ENCODE measurements around the gene STX17. TPM values are rescaled to one million over a fixed set of nuclear protein-coding genes. Genes with fewer than 3 reads are reported as not detected.

The STX17 gene
- total RNA-seq, 1 donor from 2014 or later: 29.0 TPM

DNA sequence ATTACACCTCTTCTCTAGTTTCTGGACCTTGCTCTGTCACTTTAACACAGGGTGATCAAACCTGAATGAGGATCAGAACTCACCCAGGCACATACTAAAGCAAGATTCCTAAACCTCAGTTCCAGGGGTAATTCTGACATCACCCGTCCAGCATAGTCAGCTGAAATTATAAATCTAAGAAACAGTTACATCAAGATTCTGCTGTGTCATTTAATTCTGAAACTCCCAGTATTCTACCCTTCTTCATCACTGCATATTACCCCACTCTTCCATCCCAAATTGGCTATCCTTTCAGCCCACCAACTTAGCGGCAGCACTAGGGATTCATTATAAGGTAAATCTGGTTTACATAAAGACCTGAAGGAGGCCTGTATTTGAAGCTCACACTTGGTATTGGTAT is 64.0 kb downstream of the STX17 start:
- no peaks in the 10 kb centered on the region for H3K9me3 Mint-ChIP-seq (ENCODE audit: unreplicated experiment)
- H3K4me1 Mint-ChIP-seq (ENCODE audit: unreplicated experiment): peaks cover 4% of the 10 kb centered on the region
- no peak overlapping the region for H3K27ac Mint-ChIP-seq (ENCODE audit: unreplicated experiment)
- DNase-seq (ENCODE audit: extremely low spot score, unreplicated experiment): no peak
- no peaks in the 10 kb centered on the region for H3K27me3 Mint-ChIP-seq (ENCODE audit: unreplicated experiment)
- no peak overlapping the region for H3K4me3 Mint-ChIP-seq (ENCODE audit: unreplicated experiment)
- no peak for TF ChIP-seq CTCF (IDR thresholded peaks at IDR 0.05)
- H3K36me3 Mint-ChIP-seq (ENCODE audit: unreplicated experiment): peaks cover 43% of the 10 kb centered on the region

- DNase-seq (ENCODE audit: extremely low spot score, unreplicated experiment): no peak
- TF ChIP-seq CTCF (IDR thresholded peaks at IDR 0.05): no peak
- no peak overlapping the region for H3K27ac Mint-ChIP-seq (ENCODE audit: unreplicated experiment)
- H3K27me3 Mint-ChIP-seq (ENCODE audit: unreplicated experiment): no peaks in the 10 kb centered on the region
- H3K4me1 Mint-ChIP-seq (ENCODE audit: unreplicated experiment): peaks cover 4% of the 10 kb centered on the region
- H3K4me3 Mint-ChIP-seq (ENCODE audit: unreplicated experiment): no peak overlapping the region
- H3K36me3 Mint-ChIP-seq (ENCODE audit: unreplicated experiment): peaks cover 43% of the 10 kb centered on the region
- no peaks in the 10 kb centered on the region for H3K9me3 Mint-ChIP-seq (ENCODE audit: unreplicated experiment)
These were observed 65.0 kb downstream of the STX17 start for GRCh38 chr9:99971410-99971809.

DNA sequence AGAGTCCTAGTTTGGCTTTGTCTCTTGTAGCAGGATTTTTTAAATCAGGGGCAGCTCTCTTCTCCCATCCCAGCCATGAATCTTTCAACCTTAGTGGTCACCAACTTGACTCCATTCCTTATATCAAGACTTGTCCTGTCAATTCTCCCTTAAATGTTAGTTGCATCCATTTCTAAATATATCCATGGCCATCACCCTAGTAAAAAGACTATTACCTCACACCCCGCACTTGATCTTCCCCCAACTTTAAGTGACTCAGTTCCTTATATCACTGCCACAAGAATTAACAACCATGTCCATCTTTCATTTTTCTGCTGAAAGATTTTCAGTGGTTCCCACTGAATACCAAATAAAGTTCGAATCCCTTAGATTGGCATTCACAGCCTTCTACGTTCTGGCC is 67.0 kb downstream of the STX17 start:
- Mint-ChIP-seq H3K9me3 (ENCODE audit: unreplicated experiment) (no peaks in the 10 kb centered on the region), H3K27me3 (ENCODE audit: unreplicated experiment) (no peaks in the 10 kb centered on the region), H3K4me1 (ENCODE audit: unreplicated experiment) (no peaks in the 10 kb centered on the region), H3K27ac (ENCODE audit: unreplicated experiment) (no peak overlapping the region), H3K36me3 (ENCODE audit: unreplicated experiment) (peaks cover 39% of the 10 kb centered on the region), H3K4me3 (ENCODE audit: unreplicated experiment) (no peak overlapping the region)
- TF ChIP-seq CTCF (IDR thresholded peaks at IDR 0.05): no peak
- no peak for DNase-seq (ENCODE audit: extremely low spot score, unreplicated experiment)

GRCh38 chr9:99977033-99977792 is 70.8 kb downstream of the STX17 start:
- Mint-ChIP-seq H3K36me3 (ENCODE audit: unreplicated experiment) (peaks cover 20% of the 10 kb centered on the region), H3K4me1 (ENCODE audit: unreplicated experiment) (no peaks in the 10 kb centered on the region), H3K27me3 (ENCODE audit: unreplicated experiment) (no peaks in the 10 kb centered on the region), H3K9me3 (ENCODE audit: unreplicated experiment) (no peaks in the 10 kb centered on the region), H3K4me3 (ENCODE audit: unreplicated experiment) (no peak overlapping the region), H3K27ac (ENCODE audit: unreplicated experiment) (no peak overlapping the region)
- no peak for DNase-seq (ENCODE audit: extremely low spot score, unreplicated experiment)
- no peak for TF ChIP-seq CTCF (IDR thresholded peaks at IDR 0.05)

DNA sequence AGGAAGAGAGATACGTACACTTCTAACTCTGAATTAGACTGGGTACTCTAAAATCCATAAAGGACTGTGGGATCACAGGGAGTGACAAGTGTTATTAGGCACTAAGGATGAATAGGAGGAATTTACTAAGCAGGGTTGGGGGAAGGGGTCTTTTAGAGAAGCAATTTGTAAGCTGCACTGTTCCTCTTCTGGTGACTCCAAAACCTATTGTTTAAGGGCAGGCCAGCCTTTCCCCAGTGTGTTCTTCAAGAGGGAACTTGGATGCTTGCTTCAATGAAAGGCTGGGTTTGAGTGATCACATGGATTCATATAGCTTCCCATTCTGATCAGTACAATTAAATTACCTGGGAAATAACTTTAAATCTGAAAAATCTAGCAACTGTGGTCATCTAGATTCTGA is 71.8 kb downstream of the STX17 start:
- peaks cover 18% of the 10 kb centered on the region for H3K36me3 Mint-ChIP-seq (ENCODE audit: unreplicated experiment)
- no peak for DNase-seq (ENCODE audit: extremely low spot score, unreplicated experiment)
- H3K9me3 Mint-ChIP-seq (ENCODE audit: unreplicated experiment): no peaks in the 10 kb centered on the region
- H3K27ac Mint-ChIP-seq (ENCODE audit: unreplicated experiment): no peak overlapping the region
- no peaks in the 10 kb centered on the region for H3K27me3 Mint-ChIP-seq (ENCODE audit: unreplicated experiment)
- no peak for TF ChIP-seq CTCF (IDR thresholded peaks at IDR 0.05)
- no peak overlapping the region for H3K4me3 Mint-ChIP-seq (ENCODE audit: unreplicated experiment)
- H3K4me1 Mint-ChIP-seq (ENCODE audit: unreplicated experiment): no peaks in the 10 kb centered on the region

Measured in osteocyte (in vitro differentiated cells).